Stimulated activated CD8-positive, alpha-beta memory T cell treated with anti-CD3 and anti-CD28 coated beads, Interleukin-15, amount 100 ng/mL, for 24 hours (primary cell): ENCODE data around the gene CD96.
"Not testable (repeated sequence)": the region's sequence is repeated elsewhere in the genome, so short reads cannot be mapped to it uniquely, and the experiment has no call there.

Experiments
- DNase-seq: peaks from one replicate; pipeline ENCODE4 v3.0.0-alpha.2; 2020; ENCODE audit warnings: low read depth

The CD96 gene

DNA sequence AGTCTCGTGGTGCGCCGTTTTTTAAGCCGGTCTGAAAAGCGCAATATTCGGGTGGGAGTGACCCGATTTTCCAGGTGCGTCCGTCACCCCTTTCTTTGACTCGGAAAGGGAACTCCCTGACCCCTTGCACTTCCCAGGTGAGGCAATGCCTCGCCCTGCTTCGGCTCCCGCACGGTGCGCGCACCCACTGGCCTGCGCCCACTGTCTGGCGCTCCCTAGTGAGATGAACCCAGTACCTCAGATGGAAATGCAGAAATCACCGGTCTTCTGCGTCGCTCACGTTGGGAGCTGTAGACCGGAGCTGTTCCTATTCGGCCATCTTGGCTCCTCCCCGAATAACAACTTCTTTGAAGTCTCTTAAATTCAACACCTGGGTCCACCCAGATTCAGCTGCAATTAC, 19.9 kb downstream of the CD96 start:
- not testable (repeated sequence) for DNase-seq

GRCh38 chr3:111566844-111567243, 24.8 kb downstream of the CD96 start:
- no peak for DNase-seq

GRCh38 chr3:111568355-111568754, 26.4 kb downstream of the CD96 start:
- DNase-seq, result no peak

DNA sequence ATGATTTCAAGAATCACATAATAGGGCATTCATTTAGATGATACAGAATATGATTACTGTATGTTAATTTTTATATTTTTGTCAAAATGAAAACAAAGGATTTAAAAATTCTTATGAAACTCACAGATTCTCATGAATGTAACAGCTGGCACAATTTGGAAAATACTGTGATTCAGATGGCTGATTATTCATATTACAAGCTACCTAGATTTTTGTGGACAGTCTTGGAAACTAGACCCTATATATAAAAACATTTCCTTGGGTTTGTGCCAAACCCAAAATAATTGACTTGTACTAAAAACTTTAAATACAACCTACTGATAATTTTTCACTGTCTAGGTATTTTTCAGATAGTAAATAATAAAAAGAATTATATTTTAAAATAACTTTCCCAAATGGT, 26.9 kb downstream of the CD96 start:
- DNase-seq, result no peak

- no peak for DNase-seq
These were observed 28.5 kb downstream of the CD96 start for GRCh38 chr3:111570404-111571030.

DNA sequence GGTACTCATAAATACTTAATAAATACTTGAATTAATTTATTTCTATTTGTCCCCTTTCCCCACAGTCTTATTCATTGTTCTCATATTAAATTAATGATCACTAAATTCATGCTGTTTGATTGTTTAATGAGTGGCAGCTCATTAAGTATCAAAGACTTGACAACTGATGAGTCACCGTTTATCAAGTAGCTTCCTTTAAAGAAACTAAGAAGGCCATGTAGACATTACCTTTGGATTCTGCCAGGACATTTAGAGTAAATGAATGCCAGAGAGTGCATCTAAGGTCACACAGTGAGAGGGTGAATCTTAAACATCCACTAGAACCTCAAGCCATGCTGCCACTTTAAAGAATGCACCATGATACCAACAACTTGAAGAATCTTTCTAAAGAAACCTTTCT, 29.3 kb downstream of the CD96 start:
- no peak for DNase-seq

DNA sequence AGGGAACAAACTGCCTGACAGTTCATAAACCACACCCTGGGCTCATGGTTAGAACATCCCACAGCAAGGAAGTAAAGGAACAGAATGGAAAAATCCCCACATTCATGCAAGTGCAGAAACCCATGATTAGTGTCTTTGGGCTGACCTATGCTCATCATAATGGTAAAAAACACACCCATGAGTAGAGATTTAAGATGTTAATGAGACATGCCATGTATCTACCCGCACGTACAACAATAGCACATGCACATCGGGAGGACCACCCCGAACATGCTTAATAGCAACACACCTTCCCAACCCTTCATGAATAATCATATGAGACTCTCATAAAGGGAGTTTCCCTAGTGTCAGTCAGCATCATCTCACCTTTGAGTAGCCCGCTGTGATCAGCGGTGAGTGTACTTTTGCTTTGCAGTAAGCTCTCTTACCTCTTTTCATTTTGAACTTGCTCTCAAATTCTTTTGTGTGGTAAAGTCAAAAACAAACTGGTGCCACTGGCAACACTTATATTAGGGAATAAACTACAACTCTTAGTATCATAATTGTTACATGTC, 30.0 kb downstream of the CD96 start:
- DNase-seq, result no peak

- no peak for DNase-seq
These were observed 35.1 kb downstream of the CD96 start for GRCh38 chr3:111577113-111577512.

DNA sequence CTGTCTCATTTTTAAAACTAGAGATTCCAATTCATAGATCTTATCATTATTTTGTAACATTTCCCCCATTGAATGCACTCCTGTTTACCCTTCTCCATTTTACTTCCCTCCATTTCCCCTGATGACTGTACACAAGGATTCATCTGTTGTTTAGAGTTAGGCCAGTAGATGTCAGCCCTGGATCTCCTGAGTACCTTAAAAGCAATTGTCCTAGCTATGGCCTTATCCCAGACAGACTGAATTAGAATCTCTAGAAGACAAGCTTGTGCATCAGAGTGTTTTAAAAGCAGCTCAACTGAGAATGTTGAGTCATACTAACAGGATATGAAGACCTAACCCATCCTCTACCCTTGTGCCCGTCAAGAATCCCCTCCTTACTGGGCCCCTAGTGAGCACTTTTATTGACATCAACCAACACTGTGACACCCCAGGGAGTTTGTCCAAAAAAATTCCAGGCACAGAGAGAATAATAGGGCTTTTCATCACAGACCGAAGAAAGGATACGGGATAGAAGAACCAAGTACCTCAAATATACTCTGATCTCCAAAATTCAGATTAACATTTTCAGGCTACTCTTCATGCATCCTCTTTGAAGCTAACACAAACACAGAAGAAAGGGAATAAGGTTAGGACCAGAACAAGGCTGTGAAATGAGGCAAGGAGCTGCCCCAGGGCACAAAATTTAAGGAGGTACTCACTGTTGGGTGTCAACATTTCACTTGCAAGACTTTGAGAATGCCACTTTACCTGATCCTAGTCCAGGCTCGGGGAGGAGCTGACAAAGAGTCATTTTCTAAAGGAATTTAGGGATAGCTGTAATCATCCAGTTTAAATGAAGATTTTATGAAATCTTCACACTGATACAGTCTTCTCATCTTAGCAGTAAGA, 36.0 kb downstream of the CD96 start:
- DNase-seq, result no peak

- no peak for DNase-seq
These were observed 36.9 kb downstream of the CD96 start for GRCh38 chr3:111578867-111579266.

DNA sequence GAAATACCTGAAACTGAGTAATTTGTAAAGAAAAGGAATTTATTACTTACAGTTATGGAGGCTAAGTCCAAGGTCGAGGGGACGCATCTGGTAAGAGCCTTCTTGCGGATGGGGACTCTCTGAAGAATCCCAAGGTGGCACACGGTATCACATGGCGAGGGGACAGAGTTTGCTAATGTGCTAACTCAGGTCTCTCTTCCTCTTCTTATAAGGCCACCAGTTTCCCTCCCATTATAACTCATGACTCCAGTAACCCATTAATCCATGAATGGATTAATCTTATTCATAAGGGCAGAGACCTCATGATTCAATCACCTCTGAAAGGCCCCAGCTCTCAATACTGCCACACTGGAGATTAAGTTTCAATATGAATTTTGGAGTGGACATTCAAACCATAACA, 37.5 kb downstream of the CD96 start:
- DNase-seq, result no peak

GRCh38 chr3:111581403-111582119, 39.6 kb downstream of the CD96 start:
- DNase-seq, result no peak

DNA sequence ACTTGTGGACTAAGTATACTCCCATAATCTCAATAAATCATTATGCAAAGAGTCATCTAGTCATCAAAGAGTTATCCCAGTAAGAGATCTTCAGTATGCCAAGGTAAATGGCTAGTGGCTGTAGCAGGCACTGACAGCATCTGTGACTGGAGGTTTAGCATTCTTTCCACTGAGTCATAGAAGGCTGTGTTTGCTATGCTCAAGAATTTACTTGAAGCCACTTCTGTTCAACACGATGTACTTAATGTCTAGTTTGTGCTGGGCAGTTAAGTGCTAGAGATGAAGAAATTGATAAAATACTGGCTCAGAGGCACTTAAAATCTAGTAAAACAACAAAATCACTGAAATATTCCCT, 40.1 kb downstream of the CD96 start:
- DNase-seq, result no peak

- no peak for DNase-seq
These were observed 42.7 kb downstream of the CD96 start for GRCh38 chr3:111584744-111585143.

DNA sequence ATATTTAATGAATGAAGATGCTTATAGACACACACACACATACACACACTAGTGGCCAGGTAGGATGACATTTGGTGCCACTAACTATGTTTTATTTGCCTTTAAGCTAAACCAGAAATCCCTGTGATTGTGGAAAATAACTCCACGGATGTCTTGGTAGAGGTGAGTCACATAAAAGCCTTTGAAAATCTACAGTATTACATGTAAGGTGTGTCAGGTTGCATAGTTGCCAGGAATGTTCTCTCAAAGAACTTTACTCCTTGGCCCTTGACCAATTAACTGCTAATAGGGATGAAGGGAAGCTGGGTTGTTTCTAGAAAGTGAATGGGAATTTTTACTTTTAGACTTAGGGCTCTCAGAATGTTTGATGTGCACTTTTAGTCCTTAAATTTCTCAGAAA, 43.2 kb downstream of the CD96 start:
- DNase-seq, result no peak

GRCh38 chr3:111588527-111588926, 46.5 kb downstream of the CD96 start:
- no peak for DNase-seq

DNA sequence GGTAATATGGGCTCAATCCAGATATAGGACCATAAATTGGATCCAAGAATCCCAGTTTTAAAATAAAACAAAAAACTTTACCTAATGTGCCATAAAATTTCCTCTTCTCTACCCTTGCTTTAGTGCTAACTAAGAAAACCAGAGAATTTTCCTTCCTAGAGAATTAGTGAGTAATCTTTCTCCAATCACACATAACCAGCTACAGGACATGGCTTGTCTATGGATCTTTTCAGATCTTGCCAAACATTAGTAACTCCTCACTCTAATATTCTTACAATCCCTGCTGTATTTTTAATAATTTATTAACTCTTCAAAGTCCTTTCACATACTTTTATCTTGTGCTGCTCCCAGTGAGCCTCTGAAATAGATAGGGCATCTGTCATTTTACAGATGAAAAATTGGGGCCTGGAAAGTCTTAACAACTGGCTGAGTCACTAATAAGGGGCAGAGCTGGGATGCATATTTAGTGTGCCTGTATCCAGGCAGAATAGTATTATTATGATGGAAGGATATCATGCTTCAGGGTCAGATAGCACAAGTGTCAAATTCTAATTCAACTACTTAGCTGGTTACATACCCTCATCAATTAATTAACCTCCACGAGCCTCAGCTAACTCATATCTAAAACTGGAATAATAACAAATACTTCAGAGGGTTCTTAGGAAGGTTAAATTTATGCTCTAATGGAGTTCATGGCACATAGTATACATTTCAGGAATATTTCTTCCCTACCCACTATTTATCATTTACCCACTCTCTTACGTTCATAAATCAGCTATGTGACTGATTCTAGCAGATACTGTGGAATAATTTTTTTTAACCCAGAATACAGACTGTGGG, 47.5 kb downstream of the CD96 start:
- no peak for DNase-seq

- DNase-seq, result no peak
These were observed 48.1 kb downstream of the CD96 start for GRCh38 chr3:111590143-111590491.

DNA sequence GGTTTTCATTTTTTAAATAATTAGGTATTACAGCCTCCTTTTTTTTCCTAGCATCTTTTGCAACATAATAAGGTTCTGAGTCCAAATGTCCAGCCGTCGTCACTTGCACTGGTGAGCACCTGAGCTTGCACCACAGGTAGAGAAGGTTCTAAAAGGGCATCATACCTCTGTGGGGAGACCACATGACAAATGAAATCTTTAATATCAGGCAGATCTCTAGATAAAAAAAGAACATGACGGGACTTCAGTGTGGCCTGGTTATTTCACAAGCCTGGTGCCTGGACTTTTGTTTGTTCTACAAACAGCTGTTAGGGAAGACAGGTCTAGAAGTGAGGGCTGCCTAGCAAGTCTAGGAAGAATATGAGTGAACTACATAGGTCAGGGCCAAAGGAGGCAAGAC, 49.6 kb downstream of the CD96 start:
- DNase-seq, result no peak

- no peak for DNase-seq
These were observed 50.1 kb downstream of the CD96 start for GRCh38 chr3:111592143-111592542.

GRCh38 chr3:111592936-111593335, 50.9 kb downstream of the CD96 start:
- DNase-seq, result no peak

DNA sequence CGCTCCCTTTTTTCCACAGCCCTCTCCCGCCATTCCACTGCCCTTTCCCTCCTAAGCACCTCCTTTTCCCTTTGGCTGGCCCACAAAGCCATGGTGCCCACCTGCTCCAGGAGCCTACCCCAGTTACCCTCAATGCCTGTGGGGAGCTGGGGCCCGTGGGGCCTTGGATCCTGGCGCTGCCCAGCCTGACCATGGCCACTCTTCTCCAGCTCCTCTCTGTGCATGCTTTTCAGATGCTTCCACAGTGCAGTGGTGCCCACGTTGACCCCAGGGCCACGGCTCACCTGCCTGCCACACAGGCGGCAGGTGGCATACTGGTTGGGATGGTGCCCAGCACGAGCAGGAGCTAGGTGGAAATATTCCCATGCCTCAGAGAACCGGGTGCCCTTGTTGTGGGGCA, 51.7 kb downstream of the CD96 start:
- no peak for DNase-seq
